Keratinocyte (primary cell): ENCODE measurements around the gene LYZL4. TPM values are rescaled to one million over a fixed set of nuclear protein-coding genes. Genes with fewer than 3 reads are reported as not detected.

Experiments used
- DNase-seq: peaks from one replicate; pipeline ENCODE4 v3.0.0-alpha.2; 2011; ENCODE audit warnings: low read depth, missing footprints, low spot score
- FAIRE-seq: peaks from 2 replicates; lab custom pipeline; 2011; peaks lifted over from hg19 to GRCh38; lab: Jason Lieb, UNC
- H2AFZ ChIP-seq: 2 replicates; pipeline ENCODE4 v1.6.0; 2012; ENCODE audit warnings: low read length, control low read depth, inconsistent platforms; ENCODE audit not compliant: control insufficient read depth
- H3K27ac ChIP-seq: 2 replicates; pipeline ENCODE4 v1.5.1; 2011; ENCODE audit warnings: low read length; ENCODE audit not compliant: control insufficient read depth, insufficient read depth
- H3K27me3 ChIP-seq: 3 replicates; pipeline ENCODE4 v1.6.0; 2011; ENCODE audit warnings: low read length; ENCODE audit not compliant: control insufficient read depth, insufficient read depth; ENCODE audit errors: extremely low read depth
- H3K36me3 ChIP-seq, 2 experiments: 2 replicates in 1 of 2; 3 replicates in 1 of 2; pipeline ENCODE4 v1.5.1; 2011; ENCODE audit warnings: low read length in 2 of 2, mild to moderate bottlenecking in 1 of 2; ENCODE audit not compliant: control insufficient read depth in 2 of 2, insufficient read depth in 2 of 2; ENCODE audit errors: extremely low read depth in 1 of 2
- H3K4me1 ChIP-seq: 3 replicates; pipeline ENCODE4 v1.5.1; 2011; ENCODE audit warnings: low read length; ENCODE audit not compliant: control insufficient read depth, insufficient read depth; ENCODE audit errors: extremely low read depth
- H3K4me2 ChIP-seq: 3 replicates; pipeline ENCODE4 v1.6.0; 2011; ENCODE audit warnings: low read depth, low read length; ENCODE audit not compliant: control insufficient read depth, insufficient read depth; ENCODE audit errors: extremely low read depth
- H3K4me3 ChIP-seq, 3 experiments: fragments of 200-600 bp in 1 of 3; sonication (generic) in 1 of 3; 2 replicates in 2 of 3; 3 replicates in 1 of 3; pipeline ENCODE4 v1.5.1; 2011 to 2016; ENCODE audit warnings: low read length in 3 of 3, mild to moderate bottlenecking in 3 of 3, control low read depth in 2 of 3, inconsistent platforms in 1 of 3, low read depth in 1 of 3, mixed read lengths in 1 of 3, mixed run types in 1 of 3, moderate library complexity in 1 of 3; ENCODE audit not compliant: control insufficient read depth in 2 of 3, insufficient read depth in 2 of 3; ENCODE audit errors: extremely low read depth in 1 of 3
- H3K79me2 ChIP-seq: 2 replicates; pipeline ENCODE4 v1.6.0; 2012; ENCODE audit warnings: low read length; ENCODE audit not compliant: control insufficient read depth, insufficient read depth
- H3K9ac ChIP-seq: 3 replicates; pipeline ENCODE4 v1.6.0; 2011; ENCODE audit warnings: low read length; ENCODE audit not compliant: control insufficient read depth, insufficient read depth; ENCODE audit errors: extremely low read depth
- H3K9me1 ChIP-seq: 3 replicates; pipeline ENCODE4 v1.6.0; 2011; ENCODE audit warnings: low read length; ENCODE audit not compliant: control insufficient read depth, insufficient read depth; ENCODE audit errors: extremely low read depth
- H3K9me3 ChIP-seq: 2 replicates; pipeline ENCODE4 v1.5.1; 2012; ENCODE audit warnings: low read depth, low read length; ENCODE audit not compliant: control insufficient read depth
- H4K20me1 ChIP-seq: 3 replicates; pipeline ENCODE4 v1.6.0; 2011; ENCODE audit warnings: low read length; ENCODE audit not compliant: control insufficient read depth, insufficient read depth; ENCODE audit errors: extremely low read depth
- CTCF ChIP-seq, 3 experiments: IDR thresholded peaks in 1 of 3; conservative IDR thresholded peaks in 1 of 3; optimal IDR thresholded peaks in 1 of 3; 2 replicates in 2 of 3; 3 replicates in 1 of 3; pipeline versions ENCODE3 to v1.5.1; 2011; ENCODE audit warnings: low read length in 3 of 3, mild to moderate bottlenecking in 3 of 3, moderate library complexity in 2 of 3, control low read depth in 1 of 3, inconsistent platforms in 1 of 3; ENCODE audit not compliant: insufficient read depth in 2 of 3; ENCODE audit errors: extremely low read depth in 1 of 3
- EZH2 ChIP-seq: IDR thresholded peaks from one replicate; pipeline ENCODE4 v1.6.1; 2012; ENCODE audit warnings: inconsistent platforms, mild to moderate bottlenecking, low read length, moderate library complexity
- dilution Hi-C: fragments of 300-500 bp; cut with MboI; formaldehyde crosslinking; loops from one replicate; pipeline ENCODE4 v1.7.0; 2020; ENCODE audit warnings: low sequenced_read_pairs; ENCODE audit not compliant: extremely low pct_ligation_motif_present
- polyA plus RNA-seq, 5 experiments: library from polyadenylated mRNA; depleted of rRNA in 3 of 5; stranded (reverse) in 3 of 5; stranded (forward) in 1 of 5; unstranded in 1 of 5; fragments of >200 nt; gene quantifications; 1 replicate in 1 of 5; 2 replicates in 3 of 5; 3 replicates in 1 of 5; pipeline versions ENCODE4 v1.2.1 to v1.2.3, GENCODE V29; 2011 to 2012; ENCODE audit warnings: missing spikeins in 2 of 5, low read depth in 1 of 5, low replicate concordance in 1 of 5

LYZL4 gene
- polyA plus RNA-seq, 1 donor (not counting 4 experiments of a cell fraction or from before 2014, with no cell fraction given): not detected

DNA sequence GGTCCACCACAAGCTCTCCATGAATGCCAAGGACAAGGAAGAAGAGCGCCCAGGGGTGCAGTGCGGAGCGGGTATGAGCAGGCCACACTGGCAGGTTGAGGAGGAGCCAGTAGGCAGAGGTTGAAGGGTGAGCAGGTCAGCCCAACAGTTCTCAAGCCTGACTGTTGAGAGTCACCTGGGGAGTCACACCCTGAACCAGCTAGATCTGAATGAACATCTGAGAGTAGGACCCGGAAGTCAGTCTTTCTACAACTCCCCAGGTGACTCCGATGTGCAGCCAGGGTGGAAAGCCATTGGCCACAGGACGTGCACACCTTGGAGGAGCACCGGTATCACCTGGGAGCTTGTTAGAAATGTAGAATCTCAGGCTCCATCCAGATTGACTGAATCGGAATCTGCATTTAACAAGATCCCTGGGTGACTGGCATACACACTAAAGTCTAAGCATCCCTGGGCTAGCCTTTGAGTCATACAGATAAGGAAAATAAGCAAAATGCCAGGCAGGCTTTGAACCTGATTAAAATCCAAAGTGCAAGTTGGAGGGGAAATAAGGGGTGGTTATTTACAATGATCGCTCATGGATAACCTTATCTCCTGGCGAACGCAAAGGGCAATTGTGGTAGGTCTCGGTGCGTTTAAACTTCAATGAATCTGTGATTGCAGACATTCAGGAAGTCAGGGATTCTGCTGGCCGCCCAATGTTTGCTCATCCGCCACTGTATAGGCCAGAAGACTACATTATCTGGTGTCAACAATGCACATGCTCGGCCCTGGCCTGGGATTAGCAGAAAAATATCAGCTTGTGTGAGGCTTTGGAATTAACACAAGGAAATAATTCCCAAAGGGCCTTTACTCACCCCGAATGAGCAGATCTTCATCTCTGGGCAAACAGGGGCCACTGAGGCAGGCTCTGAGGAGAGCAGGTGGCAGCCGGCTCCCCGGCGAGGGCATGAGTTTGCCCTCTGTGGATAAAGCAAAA lies 11.7 kb upstream of the LYZL4 start:
- DNase-seq (no peak), FAIRE-seq (no peak)
- Histone ChIP-seq H3K9me1 (no peaks in the 10 kb centered on the region), H3K9ac (no peak overlapping the region), H3K4me1 (no peaks in the 10 kb centered on the region), H4K20me1 (no peaks in the 10 kb centered on the region), H3K79me2 (no peaks in the 10 kb centered on the region), H3K4me2 (no peak overlapping the region), H3K27ac (no peak overlapping the region), H3K36me3 (no peaks in the 10 kb centered on the region), H2AFZ (no peak overlapping the region), H3K9me3 (no peaks in the 10 kb centered on the region), H3K27me3 (peaks cover 10% of the 10 kb centered on the region), H3K4me3 (no peak overlapping the region)
- dilution Hi-C loops: no loop called here
- TF ChIP-seq EZH2 (no peak), CTCF (optimal IDR thresholded peaks at IDR 0.05 in 1 of 3, IDR thresholded peaks at IDR 0.05 in 1 of 3, conservative IDR thresholded peaks at IDR 0.05 in 1 of 3; ENCODE audit: extremely low read depth in 1 of 3, insufficient read depth in 2 of 3, low read length in 3 of 3) (no peak)

DNA sequence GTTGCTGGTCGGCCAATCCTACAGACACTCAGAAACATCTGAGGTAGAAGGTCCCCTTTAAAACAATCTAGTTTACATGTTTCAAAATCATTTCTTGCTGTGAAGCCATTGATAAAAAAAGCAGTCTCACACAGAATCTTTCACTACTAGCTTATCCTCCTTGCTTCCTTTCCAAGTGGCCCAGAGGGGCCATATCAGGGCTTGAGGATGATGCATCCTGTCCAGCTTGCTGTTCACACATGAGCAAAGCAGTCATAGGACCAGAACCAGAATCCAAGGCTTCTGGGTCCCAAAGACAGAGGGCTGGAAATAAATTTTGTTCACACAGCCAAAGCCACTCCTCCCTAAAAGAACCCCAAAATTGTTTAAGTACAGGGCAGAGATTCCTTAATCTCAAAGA lies 9.2 kb upstream of the LYZL4 start:
- DNase-seq (no peak), FAIRE-seq (no peak)
- Histone ChIP-seq H3K9ac (no peak overlapping the region), H3K27me3 (peaks cover 21% of the 10 kb centered on the region), H3K9me3 (no peaks in the 10 kb centered on the region), H3K79me2 (no peaks in the 10 kb centered on the region), H4K20me1 (no peaks in the 10 kb centered on the region), H3K36me3 (no peaks in the 10 kb centered on the region), H3K4me2 (no peak overlapping the region), H3K4me1 (no peaks in the 10 kb centered on the region), H3K4me3 (no peak overlapping the region), H2AFZ (no peak overlapping the region), H3K9me1 (no peaks in the 10 kb centered on the region), H3K27ac (no peak overlapping the region)
- dilution Hi-C loops: no loop called here
- TF ChIP-seq EZH2: no peak
- no peak for TF ChIP-seq CTCF (optimal IDR thresholded peaks at IDR 0.05 in 1 of 3, IDR thresholded peaks at IDR 0.05 in 1 of 3, conservative IDR thresholded peaks at IDR 0.05 in 1 of 3; ENCODE audit: extremely low read depth in 1 of 3, insufficient read depth in 2 of 3, low read length in 3 of 3)
